GM12873 (cell line): ENCODE data around the gene KRTAP22-1.

ENCODE experiments used
- CTCF ChIP-seq: IDR thresholded peaks from 2 replicates; pipeline ENCODE4 v1.5.1; 2012; ENCODE audit warnings: low read depth, mild to moderate bottlenecking, moderate library complexity, low read length, control low read depth; ENCODE audit not compliant: insufficient read depth; ENCODE audit errors: missing control alignments

KRTAP22-1 gene

GRCh38 chr21:30642564-30642963 lies 41.7 kb downstream of the KRTAP22-1 start, which contains the start of gene KRTAP20-3:
KRTAP20-3 (plus strand) TSS chr21:30642864.
- no peak for TF ChIP-seq CTCF

- no peak for TF ChIP-seq CTCF
These were observed 46.1 kb downstream of the KRTAP22-1 start for GRCh38 chr21:30646904-30647414.
